Glutamatergic neuron (in vitro differentiated cells): ENCODE measurements around the gene TGIF1. TPM values are rescaled to one million over a fixed set of nuclear protein-coding genes. Genes with fewer than 3 reads are reported as not detected.

Experiments
- DNase-seq: peaks from one replicate; pipeline ENCODE4 v3.0.0; 2022
- H3K27ac Mint-ChIP-seq: one replicate; pipeline ENCODE4 v1.8.0; 2020; ENCODE audit warnings: mild to moderate bottlenecking, mixed read lengths, inconsistent platforms; ENCODE audit not compliant: unreplicated experiment
- H3K27me3 Mint-ChIP-seq: one replicate; pipeline ENCODE4 v1.8.0; 2020; ENCODE audit warnings: mild to moderate bottlenecking, moderate library complexity, mixed read lengths, inconsistent platforms; ENCODE audit not compliant: unreplicated experiment
- H3K36me3 Mint-ChIP-seq: one replicate; pipeline ENCODE4 v1.8.0; 2020; ENCODE audit warnings: mild to moderate bottlenecking, mixed read lengths, inconsistent platforms; ENCODE audit not compliant: unreplicated experiment
- H3K4me1 Mint-ChIP-seq: one replicate; pipeline ENCODE4 v1.8.0; 2020; ENCODE audit warnings: mild to moderate bottlenecking, low read depth, mixed read lengths, inconsistent platforms; ENCODE audit not compliant: unreplicated experiment
- H3K4me3 Mint-ChIP-seq: one replicate; pipeline ENCODE4 v1.8.0; 2020; ENCODE audit warnings: mild to moderate bottlenecking, mixed read lengths, inconsistent platforms; ENCODE audit not compliant: unreplicated experiment
- H3K9me3 Mint-ChIP-seq: one replicate; pipeline ENCODE4 v1.8.0; 2020; ENCODE audit warnings: mild to moderate bottlenecking, moderate library complexity, mixed read lengths, inconsistent platforms; ENCODE audit not compliant: unreplicated experiment
- total RNA-seq: library from RNA; stranded (reverse); fragmentation: NEBNext Ultra II Directional; extraction: Animal tissue kit (Norgen Biotek cat#: 25700); gene quantifications from one replicate; pipeline ENCODE4 v1.2.1, GENCODE V29; 2021; ENCODE audit not compliant: unreplicated experiment
- TF ChIP-seq, protein P1 (sequence below): fragments of 200-600 bp; sonication (generic); IDR thresholded peaks from one replicate; pipeline ENCODE4 v1.5.0; 2021; ENCODE audit not compliant: partially characterized antibody, unreplicated experiment

The TGIF1 gene
- total RNA-seq, 1 donor from 2014 or later, result 17.1 TPM

GRCh38 chr18:3455090-3455635 lies 5.2 kb downstream of the TGIF1 start:
- peaks cover 11% of the 10 kb centered on the region for H3K9me3 Mint-ChIP-seq
- peak overlapping the region; percentile 26 for H3K4me3 Mint-ChIP-seq
- H3K27me3 Mint-ChIP-seq, result peaks cover 10% of the 10 kb centered on the region
- peaks cover 16% of the 10 kb centered on the region for H3K4me1 Mint-ChIP-seq
- no peak for DNase-seq
- H3K36me3 Mint-ChIP-seq, result no peaks in the 10 kb centered on the region
- no peak overlapping the region for H3K27ac Mint-ChIP-seq
- TF ChIP-seq, protein P1, sequence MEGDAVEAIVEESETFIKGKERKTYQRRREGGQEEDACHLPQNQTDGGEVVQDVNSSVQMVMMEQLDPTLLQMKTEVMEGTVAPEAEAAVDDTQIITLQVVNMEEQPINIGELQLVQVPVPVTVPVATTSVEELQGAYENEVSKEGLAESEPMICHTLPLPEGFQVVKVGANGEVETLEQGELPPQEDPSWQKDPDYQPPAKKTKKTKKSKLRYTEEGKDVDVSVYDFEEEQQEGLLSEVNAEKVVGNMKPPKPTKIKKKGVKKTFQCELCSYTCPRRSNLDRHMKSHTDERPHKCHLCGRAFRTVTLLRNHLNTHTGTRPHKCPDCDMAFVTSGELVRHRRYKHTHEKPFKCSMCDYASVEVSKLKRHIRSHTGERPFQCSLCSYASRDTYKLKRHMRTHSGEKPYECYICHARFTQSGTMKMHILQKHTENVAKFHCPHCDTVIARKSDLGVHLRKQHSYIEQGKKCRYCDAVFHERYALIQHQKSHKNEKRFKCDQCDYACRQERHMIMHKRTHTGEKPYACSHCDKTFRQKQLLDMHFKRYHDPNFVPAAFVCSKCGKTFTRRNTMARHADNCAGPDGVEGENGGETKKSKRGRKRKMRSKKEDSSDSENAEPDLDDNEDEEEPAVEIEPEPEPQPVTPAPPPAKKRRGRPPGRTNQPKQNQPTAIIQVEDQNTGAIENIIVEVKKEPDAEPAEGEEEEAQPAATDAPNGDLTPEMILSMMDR, result no peak

- TF ChIP-seq, protein P1, result no peak
- peaks cover 11% of the 10 kb centered on the region for H3K9me3 Mint-ChIP-seq
- no peak overlapping the region for H3K27ac Mint-ChIP-seq
- H3K4me3 Mint-ChIP-seq, result no peak overlapping the region
- peaks cover 16% of the 10 kb centered on the region for H3K4me1 Mint-ChIP-seq
- peaks cover 7% of the 10 kb centered on the region for H3K27me3 Mint-ChIP-seq
- no peaks in the 10 kb centered on the region for H3K36me3 Mint-ChIP-seq
- no peak for DNase-seq
Observed at GRCh38 chr18:3455907-3456685, 6.1 kb downstream of the TGIF1 start.

GRCh38 chr18:3456686-3457069 lies 6.7 kb downstream of the TGIF1 start:
- Mint-ChIP-seq H3K4me3 (no peak overlapping the region), H3K27me3 (peaks cover 6% of the 10 kb centered on the region), H3K27ac (no peak overlapping the region), H3K36me3 (no peaks in the 10 kb centered on the region), H3K4me1 (peaks cover 16% of the 10 kb centered on the region), H3K9me3 (peaks cover 8% of the 10 kb centered on the region)
- DNase-seq, result no peak
- TF ChIP-seq, protein P1, result no peak

- Mint-ChIP-seq H3K9me3 (peaks cover 8% of the 10 kb centered on the region), H3K36me3 (no peaks in the 10 kb centered on the region)
- TF ChIP-seq, protein P1, result no peak
Observed at GRCh38 chr18:3457261-3457724, 7.3 kb downstream of the TGIF1 start.

DNA sequence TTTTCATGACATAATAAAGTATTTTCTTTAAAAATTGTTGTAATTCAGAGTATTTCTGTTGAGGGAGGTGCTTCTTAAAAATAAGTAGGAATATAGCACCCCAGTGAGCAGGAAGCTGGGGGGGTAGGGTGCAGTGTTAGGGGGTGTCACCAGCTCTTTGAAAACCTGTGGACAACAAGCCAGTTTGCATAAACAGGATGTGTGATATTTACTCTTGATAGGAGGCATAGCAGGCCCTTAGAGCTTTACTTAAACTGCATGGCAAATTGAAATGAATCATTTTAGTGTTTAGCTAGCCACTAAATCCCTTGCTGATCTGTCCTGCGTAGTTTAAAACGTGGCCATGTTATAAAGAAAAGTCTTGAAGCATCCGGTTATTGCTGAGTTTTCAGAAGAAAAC lies 8.4 kb downstream of the TGIF1 start:
- Mint-ChIP-seq H3K9me3 (peaks cover 2% of the 10 kb centered on the region), H3K4me3 (no peak overlapping the region), H3K27ac (no peak overlapping the region), H3K27me3 (no peaks in the 10 kb centered on the region), H3K4me1 (peaks cover 10% of the 10 kb centered on the region), H3K36me3 (no peaks in the 10 kb centered on the region)
- TF ChIP-seq, protein P1, result no peak
- DNase-seq, result no peak

More at GRCh38 chr18:3457261-3457724, 7.3 kb downstream of the TGIF1 start:
- Mint-ChIP-seq H3K4me3 (no peak overlapping the region), H3K27ac (no peak overlapping the region), H3K4me1 (peaks cover 16% of the 10 kb centered on the region), H3K27me3 (peaks cover 6% of the 10 kb centered on the region)
- no peak for DNase-seq
